PFSK-1 (cell line): ENCODE data around the gene SREK1.

Experiments used
- FOXP2 ChIP-seq: optimal IDR thresholded peaks from 2 replicates; pipeline ENCODE3; 2011; ENCODE audit warnings: borderline replicate concordance, control low read depth, inconsistent platforms; ENCODE audit not compliant: insufficient read depth; ENCODE audit errors: extremely low read length, extremely low read depth
- POLR2AphosphoS5 ChIP-seq: IDR thresholded peaks from 2 replicates; pipeline ENCODE4 v1.6.1; 2012; ENCODE audit warnings: low read depth, mild to moderate bottlenecking, control low read depth, low read length, moderate library complexity
- SIN3A ChIP-seq: IDR thresholded peaks from 2 replicates; pipeline ENCODE4 v1.6.1; 2012; ENCODE audit warnings: mild to moderate bottlenecking, low read length, moderate library complexity, borderline replicate concordance; ENCODE audit not compliant: insufficient read depth
- TAF1 ChIP-seq: IDR thresholded peaks from 2 replicates; pipeline ENCODE4 v1.6.1; 2012; ENCODE audit warnings: low read length, control low read depth, borderline replicate concordance; ENCODE audit not compliant: insufficient read depth
- TF ChIP-seq, protein P1 (sequence below), 2 experiments: IDR thresholded peaks; 2 replicates each; pipeline versions ENCODE4 v1.6.1 to v1.8.0; 2011 to 2012; ENCODE audit warnings: low read depth in 2 of 2, low read length in 2 of 2, control low read depth in 1 of 2, inconsistent platforms in 1 of 2, mild to moderate bottlenecking in 1 of 2, moderate library complexity in 1 of 2; ENCODE audit not compliant: insufficient read depth in 1 of 2

DNA sequence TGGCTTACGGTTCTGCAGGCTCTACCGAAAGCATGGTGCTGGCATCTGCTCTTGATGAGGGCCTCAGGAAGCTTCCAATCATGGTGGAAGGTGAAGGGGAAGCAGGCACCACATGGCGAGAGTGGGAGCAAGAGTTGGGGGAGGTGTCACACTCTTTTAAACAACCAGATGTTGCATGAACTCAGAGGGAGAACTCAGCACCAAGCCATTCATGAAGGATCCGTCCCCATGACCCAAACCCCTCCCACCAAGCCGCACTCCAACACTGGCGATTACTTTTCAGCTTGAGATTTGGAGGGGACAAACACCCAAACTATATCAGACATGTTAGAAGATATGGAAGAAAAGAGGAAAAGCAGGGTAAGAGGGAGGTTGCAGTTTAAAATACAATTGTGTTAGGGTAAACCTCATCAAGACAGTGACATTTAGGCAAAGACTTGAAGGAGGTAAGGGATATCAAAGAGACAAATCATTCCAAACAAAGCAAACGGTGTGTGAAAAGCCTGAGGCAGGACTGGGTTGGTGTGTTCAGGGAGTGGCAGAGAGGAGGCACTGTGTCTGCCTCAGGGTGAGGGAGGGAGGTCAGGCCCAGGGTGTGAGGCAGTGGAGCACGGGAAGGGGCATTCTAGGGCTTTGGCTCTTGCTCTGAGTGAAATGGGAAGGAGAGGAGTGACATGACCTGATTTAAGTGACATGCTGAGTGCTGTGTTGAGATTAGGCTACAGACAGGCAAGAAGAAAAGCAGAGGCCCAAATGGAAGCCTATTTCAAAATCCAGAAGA, 80.9 kb downstream of the SREK1 start:
- TF ChIP-seq SIN3A: no peak
- no peak for TF ChIP-seq TAF1
- no peak for TF ChIP-seq POLR2AphosphoS5
- TF ChIP-seq, protein P1, sequence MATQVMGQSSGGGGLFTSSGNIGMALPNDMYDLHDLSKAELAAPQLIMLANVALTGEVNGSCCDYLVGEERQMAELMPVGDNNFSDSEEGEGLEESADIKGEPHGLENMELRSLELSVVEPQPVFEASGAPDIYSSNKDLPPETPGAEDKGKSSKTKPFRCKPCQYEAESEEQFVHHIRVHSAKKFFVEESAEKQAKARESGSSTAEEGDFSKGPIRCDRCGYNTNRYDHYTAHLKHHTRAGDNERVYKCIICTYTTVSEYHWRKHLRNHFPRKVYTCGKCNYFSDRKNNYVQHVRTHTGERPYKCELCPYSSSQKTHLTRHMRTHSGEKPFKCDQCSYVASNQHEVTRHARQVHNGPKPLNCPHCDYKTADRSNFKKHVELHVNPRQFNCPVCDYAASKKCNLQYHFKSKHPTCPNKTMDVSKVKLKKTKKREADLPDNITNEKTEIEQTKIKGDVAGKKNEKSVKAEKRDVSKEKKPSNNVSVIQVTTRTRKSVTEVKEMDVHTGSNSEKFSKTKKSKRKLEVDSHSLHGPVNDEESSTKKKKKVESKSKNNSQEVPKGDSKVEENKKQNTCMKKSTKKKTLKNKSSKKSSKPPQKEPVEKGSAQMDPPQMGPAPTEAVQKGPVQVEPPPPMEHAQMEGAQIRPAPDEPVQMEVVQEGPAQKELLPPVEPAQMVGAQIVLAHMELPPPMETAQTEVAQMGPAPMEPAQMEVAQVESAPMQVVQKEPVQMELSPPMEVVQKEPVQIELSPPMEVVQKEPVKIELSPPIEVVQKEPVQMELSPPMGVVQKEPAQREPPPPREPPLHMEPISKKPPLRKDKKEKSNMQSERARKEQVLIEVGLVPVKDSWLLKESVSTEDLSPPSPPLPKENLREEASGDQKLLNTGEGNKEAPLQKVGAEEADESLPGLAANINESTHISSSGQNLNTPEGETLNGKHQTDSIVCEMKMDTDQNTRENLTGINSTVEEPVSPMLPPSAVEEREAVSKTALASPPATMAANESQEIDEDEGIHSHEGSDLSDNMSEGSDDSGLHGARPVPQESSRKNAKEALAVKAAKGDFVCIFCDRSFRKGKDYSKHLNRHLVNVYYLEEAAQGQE (IDR thresholded peaks at IDR 0.05; ENCODE audit: insufficient read depth in 1 of 2, low read depth in 2 of 2, low read length in 2 of 2): no peak
- no peak for TF ChIP-seq FOXP2
